ENCODE results near the gene SYT3.

SYT3 gene

GRCh38 chr19:50639121-50640112, at the start of gene SYT3:
TSS of gene SYT3 (minus strand) at chr19:50639881. CDS start at chr19:50637411, 2,470 bp downstream.
- no peak for DNase-seq

DNA sequence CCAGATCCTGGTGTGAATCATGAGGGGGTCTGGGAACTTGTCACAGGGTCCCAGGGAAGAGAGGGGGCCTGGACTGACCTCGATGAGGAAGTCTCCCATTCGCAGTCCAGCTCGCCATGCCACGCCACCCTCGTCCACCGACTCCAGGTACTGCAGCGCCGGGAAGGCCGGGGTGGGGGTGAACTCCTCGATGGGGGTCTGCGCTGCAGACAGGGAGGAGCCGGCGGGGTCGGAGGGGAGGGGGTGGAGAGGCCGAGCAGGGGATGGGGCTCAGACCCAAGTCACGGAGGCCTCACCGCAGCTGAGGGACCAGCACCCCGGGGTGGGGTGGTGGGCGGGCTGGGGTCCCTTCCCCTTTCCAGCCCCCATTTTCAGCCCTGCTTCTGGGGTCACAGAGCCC, 49.1 kb upstream of the SYT3 start:
- DNase-seq, result no peak

DNA sequence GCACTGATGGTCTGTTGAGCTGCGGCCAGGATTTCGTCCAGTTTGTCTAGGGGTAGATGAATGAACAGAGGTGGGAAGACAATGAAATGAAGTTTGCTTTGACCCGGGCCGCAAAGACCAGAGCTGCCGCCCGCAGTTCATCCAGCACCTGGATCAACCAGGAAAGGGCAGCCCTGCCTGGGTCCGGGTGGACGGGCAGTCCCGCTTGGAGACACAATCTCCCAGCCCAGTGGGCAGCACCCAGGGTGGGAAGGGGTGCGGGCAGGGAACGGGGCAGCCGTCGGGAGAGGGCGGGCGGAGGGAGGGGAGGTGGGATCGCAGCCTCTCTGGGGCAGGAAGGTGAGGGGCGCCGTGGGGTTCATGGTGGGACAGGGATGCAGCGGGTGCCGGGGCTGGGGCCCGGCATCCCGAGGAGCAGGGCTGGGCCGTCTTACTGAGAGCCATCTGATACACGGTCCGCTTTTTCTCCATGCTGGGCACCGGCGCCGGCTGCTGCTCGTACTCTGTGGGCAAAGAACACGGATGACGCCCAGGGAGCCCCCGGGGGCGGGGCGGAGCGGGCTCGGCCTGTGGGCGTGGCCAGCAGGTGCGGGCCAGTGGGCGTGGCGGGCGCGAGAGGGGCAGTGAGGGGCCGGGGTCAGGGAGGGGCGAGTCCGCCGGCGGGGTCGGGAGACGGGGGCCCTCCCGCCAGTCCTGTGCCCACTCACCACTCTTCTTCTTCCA, 46.8 kb upstream of the SYT3 start:
- no peak for DNase-seq

DNA sequence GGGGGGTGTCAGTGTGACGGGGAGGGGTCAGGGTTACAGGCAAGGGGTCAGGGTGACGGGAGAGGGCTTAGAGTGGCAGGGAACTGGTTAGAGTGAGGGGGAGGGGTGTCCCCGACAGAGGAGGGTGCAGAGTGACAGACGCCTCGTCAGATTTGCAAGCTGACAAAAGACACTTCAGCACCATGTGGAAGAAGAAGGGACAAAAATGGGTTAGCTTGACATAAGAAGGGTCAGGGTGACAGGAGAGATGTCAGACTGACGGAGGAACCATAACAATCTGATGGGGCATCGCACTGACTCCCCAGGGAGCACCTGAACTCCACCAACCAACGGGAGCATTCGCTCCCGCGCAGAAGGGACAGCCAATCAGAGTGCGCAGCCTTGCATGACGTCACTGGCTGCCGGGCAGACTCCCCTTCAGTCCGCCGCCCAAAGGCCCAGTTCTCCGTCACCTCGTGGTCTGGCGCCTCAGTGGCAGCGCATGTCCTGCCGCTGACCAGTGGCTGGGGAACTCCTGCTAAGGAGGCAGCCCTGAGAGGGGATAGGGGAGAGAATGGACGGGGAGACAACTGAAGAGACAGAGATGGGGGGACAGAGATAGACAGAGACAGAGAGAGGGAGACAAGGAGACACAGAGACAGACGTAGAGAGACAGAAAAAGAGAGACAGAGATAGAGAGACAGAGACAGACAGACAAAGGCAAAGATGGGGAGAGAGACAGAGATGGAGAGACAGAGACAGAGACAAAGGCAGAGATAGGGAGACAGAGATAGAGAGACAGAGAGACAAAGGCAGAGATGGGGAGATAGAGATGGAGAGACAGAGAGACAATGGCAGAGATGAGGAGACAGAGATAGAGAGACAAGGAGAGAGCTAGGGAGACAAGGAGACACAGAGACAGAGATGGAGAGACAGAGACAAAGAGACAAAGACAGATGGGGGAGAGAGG, 39.8 kb upstream of the SYT3 start:
- DNase-seq, result peak; percentile 48 to 53

- no peak for DNase-seq
Measured at GRCh38 chr19:50678323-50678722, 38.6 kb upstream of the SYT3 start.

DNA sequence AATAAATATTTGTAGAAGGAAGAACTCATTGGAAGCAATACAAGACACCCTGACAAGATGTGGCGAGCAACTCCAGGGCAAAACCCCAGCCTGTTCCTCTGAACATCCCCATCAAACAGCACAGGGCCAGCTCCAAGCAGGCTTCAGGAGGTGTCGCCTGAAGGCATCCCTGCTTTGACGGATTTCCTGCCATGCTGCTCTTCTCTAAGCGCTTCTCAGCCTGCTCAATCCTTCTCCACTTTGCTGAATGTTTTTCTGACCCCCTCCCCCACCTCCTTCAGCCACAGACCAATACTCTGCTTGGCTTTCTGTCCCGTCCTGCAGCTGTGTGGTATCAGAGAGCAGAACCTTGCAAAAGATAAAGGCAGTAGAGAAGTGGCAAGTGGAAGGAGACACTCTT, 38.0 kb upstream of the SYT3 start:
- no peak for DNase-seq

DNA sequence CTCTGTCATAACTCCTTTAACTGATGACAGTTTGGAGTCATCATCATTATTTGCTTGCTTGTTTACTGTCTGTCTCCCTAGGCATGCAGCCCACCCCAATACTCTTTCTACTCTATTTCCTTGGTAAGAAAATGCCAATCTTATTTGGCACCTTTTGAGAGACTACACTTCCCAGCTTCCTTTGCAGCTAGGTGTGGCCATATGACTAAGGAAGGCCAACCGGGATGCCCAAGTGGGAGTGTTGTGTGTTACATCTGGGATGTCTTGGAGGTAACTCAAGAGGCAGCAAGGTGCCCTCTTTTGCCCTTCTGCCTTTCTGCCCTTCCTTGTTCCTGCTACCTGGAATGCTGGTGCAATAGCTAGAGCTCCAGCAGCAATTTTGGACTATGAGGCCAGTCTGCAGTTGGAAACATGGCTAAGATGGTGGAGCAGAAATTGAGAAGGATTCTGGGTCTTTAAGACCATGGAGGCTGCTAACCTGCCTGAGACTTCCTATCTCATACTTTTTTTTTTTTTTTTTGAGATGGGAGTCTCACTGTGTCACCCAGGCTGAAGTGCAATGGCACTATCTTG, 37.0 kb upstream of the SYT3 start:
- no peak for DNase-seq

DNA sequence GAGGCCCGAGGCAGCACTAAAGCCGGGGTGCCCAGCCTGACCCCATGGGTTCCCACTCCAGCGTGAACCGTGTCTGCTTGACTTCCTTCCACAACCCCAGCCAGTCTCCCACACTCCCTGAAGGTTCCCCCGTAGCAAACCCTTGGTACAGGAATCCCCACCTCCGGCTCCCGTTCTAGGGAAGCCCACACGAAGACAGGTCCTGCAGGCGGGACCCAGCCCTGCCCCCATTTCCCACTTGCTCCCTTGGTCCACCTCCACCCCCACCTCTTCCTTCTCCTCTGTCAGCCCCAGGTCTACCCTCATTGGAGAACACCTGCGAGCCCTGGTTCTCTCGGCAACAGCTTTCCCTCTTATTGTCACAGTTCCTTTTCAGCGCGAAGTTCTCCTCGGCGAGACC, 33.4 kb upstream of the SYT3 start:
- DNase-seq, result no peak

- no peak for DNase-seq
Measured at GRCh38 chr19:50670102-50670380, 30.4 kb upstream of the SYT3 start.

DNA sequence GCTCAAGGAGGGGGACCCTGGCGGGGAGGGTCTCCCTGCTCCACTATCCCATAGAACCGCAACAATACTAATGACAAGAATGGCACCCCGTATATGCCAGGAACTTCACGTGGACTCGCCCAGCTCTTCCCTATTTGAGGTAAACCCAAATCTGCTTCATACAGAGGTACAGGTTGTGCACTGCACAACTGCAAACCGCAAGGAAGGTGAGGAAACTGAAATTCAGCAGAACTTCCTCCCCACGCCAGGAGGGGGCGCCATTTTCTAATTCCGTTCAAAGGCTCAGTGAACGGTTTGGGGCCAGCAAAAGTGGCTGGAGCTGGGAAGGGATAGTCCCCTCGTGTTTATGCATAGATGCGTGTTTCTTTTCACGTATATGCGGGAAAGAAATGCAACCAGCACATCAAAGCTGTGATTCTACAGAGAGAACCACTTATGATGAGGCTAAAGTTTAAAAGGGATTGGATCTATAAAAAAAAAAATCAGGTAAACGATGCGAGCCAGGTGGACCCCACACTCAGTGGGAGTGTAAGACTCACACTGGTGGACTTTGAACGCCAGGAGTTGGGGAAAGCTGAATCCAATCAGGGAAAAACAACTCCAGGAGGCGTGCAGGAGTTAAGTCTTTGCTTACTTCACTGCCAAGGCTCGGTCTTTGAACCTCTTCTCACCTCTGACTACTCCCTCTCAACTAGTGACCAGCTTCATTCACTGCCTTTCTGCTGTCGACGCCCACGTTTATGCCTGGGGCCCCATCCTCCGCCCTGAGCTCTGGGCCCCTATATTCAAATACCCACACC, 29.8 kb upstream of the SYT3 start:
- DNase-seq, result no peak

DNA sequence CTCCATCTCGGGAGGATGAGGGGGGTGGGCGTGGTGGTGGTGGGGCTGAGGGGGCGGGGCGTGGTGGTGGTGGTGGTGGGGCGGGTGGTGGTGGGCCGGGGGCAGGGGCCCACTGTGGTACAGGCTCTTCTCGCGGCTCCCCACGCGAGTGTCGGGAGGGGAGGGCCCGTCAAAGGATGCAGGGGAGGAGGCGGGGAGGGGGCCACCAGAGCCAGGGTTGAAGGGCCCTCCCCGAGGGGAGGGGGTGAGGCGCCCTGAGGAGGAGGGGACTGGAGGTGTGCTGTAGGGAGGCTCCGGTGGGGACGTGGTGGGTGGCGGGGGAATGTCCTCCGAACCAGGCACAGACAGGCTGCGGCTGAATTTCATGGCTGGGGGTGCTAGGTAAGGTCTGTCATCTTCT, 29.2 kb upstream of the SYT3 start:
- DNase-seq, result no peak

DNA sequence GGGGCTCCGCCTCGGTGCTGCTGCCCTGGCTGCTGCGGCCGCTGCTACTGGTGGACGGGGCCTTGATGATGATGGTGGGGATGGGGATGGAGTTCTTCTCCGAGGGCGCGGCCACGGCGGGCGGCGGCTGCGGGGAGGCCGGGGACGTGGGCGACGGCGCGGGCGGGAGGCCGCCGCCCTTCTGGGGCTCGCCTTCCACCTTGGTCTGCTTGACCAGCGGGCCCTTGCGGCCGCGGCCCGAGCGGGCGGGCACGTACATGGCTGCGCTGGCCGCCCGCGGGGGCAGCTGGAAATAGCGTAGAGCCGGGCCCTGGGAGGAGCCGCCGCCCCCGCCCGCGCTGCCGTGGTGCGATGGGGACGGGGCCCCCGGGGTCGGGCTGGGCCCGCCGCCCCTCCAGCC, 28.7 kb upstream of the SYT3 start:
- no peak for DNase-seq

GRCh38 chr19:50667759-50668231, 28.1 kb upstream of the SYT3 start:
- no peak for DNase-seq

DNA sequence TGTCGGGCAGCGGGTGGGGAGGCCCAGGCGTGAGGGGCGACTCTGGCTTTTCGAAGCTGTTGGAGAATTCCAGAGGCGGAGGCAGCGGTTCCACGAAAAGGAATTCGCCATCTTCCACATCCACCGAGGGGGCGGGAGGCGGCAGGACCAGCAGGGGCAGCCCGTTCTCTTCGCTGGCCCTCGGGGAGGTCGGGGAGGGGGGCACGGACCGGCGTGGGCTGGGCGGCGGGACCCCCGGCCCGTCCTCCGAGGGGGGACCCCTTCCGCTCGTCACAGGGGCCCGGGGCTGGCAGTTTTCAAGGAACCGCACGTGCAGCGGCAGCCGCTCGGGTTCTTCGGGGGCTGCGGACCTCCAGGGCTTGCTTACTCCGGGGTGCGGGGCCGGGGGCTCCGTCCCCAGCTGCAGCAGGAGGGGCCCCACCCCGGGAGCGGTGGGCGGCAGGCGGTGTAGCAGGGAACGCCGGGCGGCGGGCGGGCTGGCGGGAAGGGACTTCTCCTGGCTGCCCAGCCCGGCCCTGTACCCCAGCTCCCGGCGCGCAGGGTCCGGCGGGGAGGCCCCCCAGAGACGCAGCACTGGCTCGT, 27.6 kb upstream of the SYT3 start:
- no peak for DNase-seq

- no peak for DNase-seq
Measured at GRCh38 chr19:50666346-50667176, 26.9 kb upstream of the SYT3 start.

DNA sequence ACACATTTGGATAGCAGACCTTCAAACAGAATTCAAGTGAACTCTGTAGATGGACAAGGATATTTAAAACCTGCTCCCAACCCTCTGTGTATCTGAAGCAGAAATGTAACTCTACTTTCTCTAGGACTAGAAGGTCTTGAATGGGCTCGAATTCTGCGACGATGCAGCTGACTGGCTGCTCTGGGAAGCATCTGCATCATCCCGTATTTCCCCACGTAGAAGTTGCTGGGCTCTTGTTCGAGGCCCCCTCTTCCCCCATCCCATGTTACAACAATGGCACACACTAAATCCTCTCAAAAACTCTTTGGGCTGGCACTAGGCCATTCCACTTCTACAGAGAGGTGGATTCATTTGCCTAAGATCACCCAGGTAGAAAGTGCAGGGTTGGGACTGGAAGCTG, 24.5 kb upstream of the SYT3 start:
- no peak for DNase-seq

DNA sequence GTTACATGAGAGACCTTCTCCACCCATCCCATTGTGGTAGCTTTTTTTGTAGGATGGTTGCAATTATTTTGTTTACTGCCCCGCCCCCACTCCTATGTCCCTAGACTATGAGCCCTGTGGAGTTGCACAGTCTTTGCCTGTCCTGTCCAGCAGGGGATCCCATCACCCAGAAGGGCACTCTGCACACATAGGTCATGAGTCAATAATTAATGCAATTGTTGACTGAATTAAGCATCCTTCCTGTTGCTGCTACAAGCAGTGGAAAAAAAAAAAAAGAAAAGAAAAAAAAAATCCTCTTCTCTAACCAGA, 23.8 kb upstream of the SYT3 start:
- no peak for DNase-seq

GRCh38 chr19:50662651-50663481, 23.2 kb upstream of the SYT3 start:
- DNase-seq, result no peak

- DNase-seq, result no peak
Measured at GRCh38 chr19:50661766-50662650, 22.3 kb upstream of the SYT3 start.
